ENCODE data around the gene PTAFR.

DNA sequence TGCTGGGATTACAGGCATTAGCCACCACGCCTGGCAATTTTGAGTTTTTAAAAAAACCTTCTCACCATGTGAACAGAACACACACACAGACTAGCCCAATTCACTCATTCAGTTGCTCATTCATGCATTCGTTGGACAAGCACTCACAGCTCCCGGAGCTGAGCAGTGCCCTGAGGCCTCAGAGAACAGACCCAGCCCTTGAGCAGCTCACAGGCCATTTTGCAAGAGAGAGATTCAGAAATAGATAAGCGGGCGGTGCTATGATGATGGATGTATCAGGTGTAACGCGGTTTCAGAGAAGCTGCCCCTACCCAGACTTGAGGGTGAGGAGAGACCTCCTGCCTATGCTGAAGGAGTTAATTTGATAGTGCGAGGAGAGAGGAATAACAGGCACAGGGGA lies 18.6 kb downstream of the PTAFR start:
- TF ChIP-seq, protein P1, sequence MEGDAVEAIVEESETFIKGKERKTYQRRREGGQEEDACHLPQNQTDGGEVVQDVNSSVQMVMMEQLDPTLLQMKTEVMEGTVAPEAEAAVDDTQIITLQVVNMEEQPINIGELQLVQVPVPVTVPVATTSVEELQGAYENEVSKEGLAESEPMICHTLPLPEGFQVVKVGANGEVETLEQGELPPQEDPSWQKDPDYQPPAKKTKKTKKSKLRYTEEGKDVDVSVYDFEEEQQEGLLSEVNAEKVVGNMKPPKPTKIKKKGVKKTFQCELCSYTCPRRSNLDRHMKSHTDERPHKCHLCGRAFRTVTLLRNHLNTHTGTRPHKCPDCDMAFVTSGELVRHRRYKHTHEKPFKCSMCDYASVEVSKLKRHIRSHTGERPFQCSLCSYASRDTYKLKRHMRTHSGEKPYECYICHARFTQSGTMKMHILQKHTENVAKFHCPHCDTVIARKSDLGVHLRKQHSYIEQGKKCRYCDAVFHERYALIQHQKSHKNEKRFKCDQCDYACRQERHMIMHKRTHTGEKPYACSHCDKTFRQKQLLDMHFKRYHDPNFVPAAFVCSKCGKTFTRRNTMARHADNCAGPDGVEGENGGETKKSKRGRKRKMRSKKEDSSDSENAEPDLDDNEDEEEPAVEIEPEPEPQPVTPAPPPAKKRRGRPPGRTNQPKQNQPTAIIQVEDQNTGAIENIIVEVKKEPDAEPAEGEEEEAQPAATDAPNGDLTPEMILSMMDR (IDR thresholded peaks at IDR 0.05) = no peak
- TF ChIP-seq, protein P2, sequence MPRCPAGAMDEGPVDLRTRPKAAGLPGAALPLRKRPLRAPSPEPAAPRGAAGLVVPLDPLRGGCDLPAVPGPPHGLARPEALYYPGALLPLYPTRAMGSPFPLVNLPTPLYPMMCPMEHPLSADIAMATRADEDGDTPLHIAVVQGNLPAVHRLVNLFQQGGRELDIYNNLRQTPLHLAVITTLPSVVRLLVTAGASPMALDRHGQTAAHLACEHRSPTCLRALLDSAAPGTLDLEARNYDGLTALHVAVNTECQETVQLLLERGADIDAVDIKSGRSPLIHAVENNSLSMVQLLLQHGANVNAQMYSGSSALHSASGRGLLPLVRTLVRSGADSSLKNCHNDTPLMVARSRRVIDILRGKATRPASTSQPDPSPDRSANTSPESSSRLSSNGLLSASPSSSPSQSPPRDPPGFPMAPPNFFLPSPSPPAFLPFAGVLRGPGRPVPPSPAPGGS (IDR thresholded peaks at IDR 0.05) = no peak

All from A549 (cell line).